Adrenal gland (tissue), 12 donors: ENCODE results near the gene ATE1. TPM values are rescaled to one million over a fixed set of nuclear protein-coding genes. Genes with fewer than 3 reads are reported as not detected.

Source experiments
- DNase-seq, 7 donors: peaks; one replicate each; pipeline ENCODE4 v3.0.0-alpha.2; 2019 to 2020
- H3K27ac ChIP-seq, 5 donors: fragments of 200-600 bp; sonication (generic) in 4 of 5; 1 replicate in 3 of 5; 2 replicates in 2 of 5; pipeline versions ENCODE4 v1.5.1 to v1.8.0; 2016 to 2020; ENCODE audit warnings: mild to moderate bottlenecking in 1 of 5
- H3K27me3 ChIP-seq: fragments of 200-600 bp; 2 replicates; pipeline ENCODE4 v1.8.0; 2021
- H3K36me3 ChIP-seq, 2 donors: fragments of 200-600 bp; replicated peaks in 1 of 2; 1 replicate in 1 of 2; 2 replicates in 1 of 2; pipeline versions ENCODE4 v1.5.1 to v1.8.0; 2018 to 2022
- H3K4me1 ChIP-seq, 2 donors: fragments of 200-600 bp; replicated peaks in 1 of 2; 1 replicate in 1 of 2; 2 replicates in 1 of 2; pipeline versions ENCODE4 v1.5.1 to v1.8.0; 2018 to 2021
- H3K4me3 ChIP-seq, 4 donors: fragments of 200-600 bp; sonication (generic) in 3 of 4; one replicate each; pipeline ENCODE4 v1.5.1; 2016 to 2018
- H3K9me3 ChIP-seq, 3 donors: fragments of 200-600 bp; sonication (generic) in 1 of 3; replicated peaks in 1 of 3; 1 replicate in 2 of 3; 2 replicates in 1 of 3; pipeline versions ENCODE4 v1.5.1 to v1.8.0; 2016 to 2021
- POLR2A ChIP-seq, 2 donors: fragments of 450-650 bp; IDR thresholded peaks; one replicate each; pipeline ENCODE4 v1.6.1; 2017; ENCODE audit warnings: antibody characterized with exemption in 2 of 2, mild to moderate bottlenecking in 2 of 2, moderate library complexity in 1 of 2
- WGBS, 4 donors: extraction: QIAGEN DNeasy Blood & Tissue Kit in 2 of 4; methylation state at CpG; one replicate each; pipeline versions ENCODE4 v1.1.5 to v1.1.7; 2013 to 2017; 5-methylcytosine and 5-hydroxymethylcytosine counted together
- intact Hi-C, 2 donors: fragments of 100-400 bp; cut with DNase I; formaldehyde crosslinking; loops; one replicate each; pipeline versions ENCODE4 v1.14.1 to v1.15.0; 2022 to 2023
- polyA plus RNA-seq, 3 donors: library from polyadenylated mRNA; stranded (reverse); fragments of 200-250 nt in 2 of 3; fragments of 350-450 nt in 1 of 3; fragmentation: Illumina TruSeq in 1 of 3; extraction: RNeasy Lipid Tissue Mini Kit (QIAGEN cat#74804) in 1 of 3; gene quantifications; one replicate each; pipeline ENCODE4 v1.2.3, GENCODE V29; 2013 to 2014
- total RNA-seq, 9 donors: library from RNA; depleted of rRNA in 4 of 9; stranded (reverse); fragments of >200 nt in 4 of 9; fragments of 120-200 nt in 1 of 9; fragmentation: NEBNext Ultra II Directional in 1 of 9; extraction: Animal tissue kit (Norgen Biotek cat#: 25700) in 1 of 9; gene quantifications; one replicate each; pipeline versions ENCODE4 v1.1.0 to v1.2.4, GENCODE V29; 2013 to 2023
- TF ChIP-seq, protein P1 (sequence below), 6 experiments: fragments of 450-650 bp in 4 of 6; fragments of 200-600 bp in 2 of 6; sonication (generic) in 1 of 6; IDR thresholded peaks; 1 replicate in 5 of 6; 2 replicates in 1 of 6; pipeline versions ENCODE4 v1.5.1 to v1.8.0; 2016 to 2021; ENCODE audit warnings: antibody characterized with exemption in 6 of 6, mild to moderate bottlenecking in 2 of 6, moderate library complexity in 1 of 6
- donor health status: healthy with polysubstance abuse.
- donor health status: Bipolar disorder and iron deficiency.
- donor health status: DM: yes; HTN: yes; CAD: no.
- donor health status: DM: no; HTN: no; CAD: no.
- donor health status: DM: no; HTN: no; CAD: no.
- donor health status: DM: yes; HTN: yes; CAD: no.

ATE1 gene
- total and polyA plus RNA-seq, 12 donors, result 4.2 to 53.7 (median 31.9) TPM

DNA sequence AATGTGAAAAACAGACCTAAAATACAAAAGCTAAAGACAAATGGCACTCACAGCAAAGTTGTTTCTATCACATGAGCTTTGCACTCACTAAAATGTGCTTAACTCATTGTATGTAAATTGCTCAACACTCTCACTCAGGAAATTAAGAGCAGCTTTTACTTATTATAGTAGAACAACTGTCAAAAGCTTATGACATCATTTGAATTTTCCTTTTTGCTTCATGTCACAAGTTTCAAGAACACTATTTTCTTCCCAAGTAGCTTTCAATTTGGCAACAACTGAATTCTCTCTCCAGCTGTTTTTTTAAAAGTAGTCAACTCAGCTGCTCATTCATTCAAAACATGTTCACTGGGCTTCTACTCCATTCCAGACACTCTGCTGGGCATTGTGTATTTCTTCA lies 46.9 kb downstream of the ATE1 start:
- no peak overlapping the region for H3K27ac ChIP-seq
- H3K27me3 ChIP-seq, result no peaks in the 10 kb centered on the region
- TF ChIP-seq, protein P1, sequence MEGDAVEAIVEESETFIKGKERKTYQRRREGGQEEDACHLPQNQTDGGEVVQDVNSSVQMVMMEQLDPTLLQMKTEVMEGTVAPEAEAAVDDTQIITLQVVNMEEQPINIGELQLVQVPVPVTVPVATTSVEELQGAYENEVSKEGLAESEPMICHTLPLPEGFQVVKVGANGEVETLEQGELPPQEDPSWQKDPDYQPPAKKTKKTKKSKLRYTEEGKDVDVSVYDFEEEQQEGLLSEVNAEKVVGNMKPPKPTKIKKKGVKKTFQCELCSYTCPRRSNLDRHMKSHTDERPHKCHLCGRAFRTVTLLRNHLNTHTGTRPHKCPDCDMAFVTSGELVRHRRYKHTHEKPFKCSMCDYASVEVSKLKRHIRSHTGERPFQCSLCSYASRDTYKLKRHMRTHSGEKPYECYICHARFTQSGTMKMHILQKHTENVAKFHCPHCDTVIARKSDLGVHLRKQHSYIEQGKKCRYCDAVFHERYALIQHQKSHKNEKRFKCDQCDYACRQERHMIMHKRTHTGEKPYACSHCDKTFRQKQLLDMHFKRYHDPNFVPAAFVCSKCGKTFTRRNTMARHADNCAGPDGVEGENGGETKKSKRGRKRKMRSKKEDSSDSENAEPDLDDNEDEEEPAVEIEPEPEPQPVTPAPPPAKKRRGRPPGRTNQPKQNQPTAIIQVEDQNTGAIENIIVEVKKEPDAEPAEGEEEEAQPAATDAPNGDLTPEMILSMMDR (IDR thresholded peaks at IDR 0.05), result no peak
- TF ChIP-seq POLR2A (IDR thresholded peaks at IDR 0.05), result no peak
- intact Hi-C loops, result no loop called here
- H3K4me1 ChIP-seq, result no peaks in the 10 kb centered on the region
- no peak for DNase-seq
- H3K36me3 ChIP-seq, result peaks cover 0 to 3% of the 10 kb centered on the region in 2 donors
- no peak overlapping the region for H3K4me3 ChIP-seq
- H3K9me3 ChIP-seq, result no peaks in the 10 kb centered on the region

DNA sequence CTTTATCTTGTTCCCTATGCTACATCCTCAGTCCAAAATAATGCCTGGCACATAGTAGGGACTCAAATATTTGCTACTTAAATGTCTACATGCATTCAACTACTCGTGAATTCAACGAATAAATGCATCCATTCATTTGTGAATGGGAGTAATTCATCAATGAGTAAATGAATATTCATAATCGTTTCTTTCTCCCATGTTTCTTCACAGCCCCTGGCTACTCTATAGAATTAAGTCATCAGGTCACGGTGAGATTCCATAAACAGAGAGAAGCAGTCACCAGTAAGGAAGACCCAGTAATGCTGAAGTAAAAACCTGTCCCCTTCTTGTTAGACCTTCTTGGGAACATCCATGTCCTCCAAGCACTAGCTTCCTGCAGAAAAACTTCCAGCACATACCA lies 48.4 kb downstream of the ATE1 start:
- DNase-seq, result no peak
- 92 to 96% (median 93%) methylated on average over 4 of the region's 4 CpGs for WGBS, 4 donors
- intact Hi-C loops, result no loop called here

DNA sequence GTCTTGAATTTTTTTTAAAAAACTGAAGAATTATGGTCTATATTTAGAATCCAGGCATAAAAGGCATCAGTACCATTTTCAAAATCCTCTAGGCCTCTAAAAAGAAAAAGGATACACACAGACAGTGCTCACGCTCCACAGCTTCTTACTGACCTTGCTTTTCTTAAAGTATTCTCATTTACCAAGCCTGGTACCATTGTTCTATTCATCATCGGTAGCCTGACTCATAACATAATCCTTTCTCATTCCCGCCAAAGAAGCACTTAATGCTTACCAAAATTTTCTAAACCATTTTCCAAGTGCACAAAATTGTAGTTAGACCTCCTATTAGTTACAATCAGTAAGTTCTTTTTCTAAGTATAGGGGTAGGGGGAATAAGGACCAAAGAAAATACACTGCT lies 54.6 kb downstream of the ATE1 start:
- Histone ChIP-seq H3K36me3 (peaks cover 0 to 12% of the 10 kb centered on the region in 2 donors), H3K4me3 (no peak overlapping the region), H3K4me1 (no peaks in the 10 kb centered on the region), H3K9me3 (no peaks in the 10 kb centered on the region), H3K27ac (no peak overlapping the region), H3K27me3 (no peaks in the 10 kb centered on the region)
- intact Hi-C loops, result no loop called here
- 44 to 67% (median 63%) methylated on average over 3 of the region's 3 CpGs for WGBS, 4 donors
- no peak for TF ChIP-seq POLR2A (IDR thresholded peaks at IDR 0.05)
- TF ChIP-seq, protein P1 (IDR thresholded peaks at IDR 0.05), result no peak
- no peak for DNase-seq

More for the DNA sequence above, 48.4 kb downstream of the ATE1 start:
- H3K27ac ChIP-seq, result no peak overlapping the region
- TF ChIP-seq, protein P1 (IDR thresholded peaks at IDR 0.05), result no peak
- TF ChIP-seq POLR2A (IDR thresholded peaks at IDR 0.05), result no peak
- no peaks in the 10 kb centered on the region for H3K27me3 ChIP-seq
- peaks cover 0 to 3% of the 10 kb centered on the region in 2 donors for H3K36me3 ChIP-seq
- H3K4me1 ChIP-seq, result no peaks in the 10 kb centered on the region
- H3K4me3 ChIP-seq, result no peak overlapping the region
- no peaks in the 10 kb centered on the region for H3K9me3 ChIP-seq

DNA sequence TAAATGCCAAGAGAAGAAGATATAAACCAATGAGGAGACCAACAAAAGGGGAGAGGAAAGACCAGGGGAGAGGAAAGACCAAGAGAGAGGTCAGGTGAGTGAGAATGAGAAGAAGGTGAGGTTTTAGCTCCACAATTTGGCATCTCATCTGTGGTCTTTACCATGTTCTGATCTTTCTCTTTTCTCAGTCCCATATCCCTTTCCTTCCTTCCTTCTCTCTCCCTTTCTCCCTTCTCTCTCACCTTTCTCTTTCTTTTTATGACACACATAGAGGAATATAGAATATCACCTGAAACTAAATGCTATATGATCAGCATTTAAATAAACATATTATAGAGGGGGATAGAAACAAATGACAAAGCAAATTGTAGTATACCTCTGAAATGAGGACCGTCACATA lies 57.4 kb downstream of the ATE1 start:
- H3K9me3 ChIP-seq, result no peaks in the 10 kb centered on the region
- no peak overlapping the region for H3K27ac ChIP-seq
- no peaks in the 10 kb centered on the region for H3K27me3 ChIP-seq
- intact Hi-C loops, result no loop called here
- H3K4me1 ChIP-seq, result no peaks in the 10 kb centered on the region
- peaks cover 0 to 9% of the 10 kb centered on the region in 2 donors for H3K36me3 ChIP-seq
- DNase-seq, result no peak
- TF ChIP-seq, protein P1 (IDR thresholded peaks at IDR 0.05), result no peak
- no peak for TF ChIP-seq POLR2A (IDR thresholded peaks at IDR 0.05)
- WGBS, 4 donors, result 91 to 98% (median 97%) methylated on average over 1 of the region's 1 CpG
- H3K4me3 ChIP-seq, result no peak overlapping the region
